HG03175 (cell line): ENCODE data around the gene HSPE1.
"Not testable (repeated sequence)": the region's sequence is repeated elsewhere in the genome, so short reads cannot be mapped to it uniquely, and the experiment has no call there.

Experiments
- ATAC-seq: cut with Tn5 transposase; IDR thresholded peaks from one replicate; pipeline ENCODE4 v1.9.1; 2021; ENCODE audit warnings: mild to moderate bottlenecking, moderate library complexity; ENCODE audit not compliant: unreplicated experiment

HSPE1 gene

DNA sequence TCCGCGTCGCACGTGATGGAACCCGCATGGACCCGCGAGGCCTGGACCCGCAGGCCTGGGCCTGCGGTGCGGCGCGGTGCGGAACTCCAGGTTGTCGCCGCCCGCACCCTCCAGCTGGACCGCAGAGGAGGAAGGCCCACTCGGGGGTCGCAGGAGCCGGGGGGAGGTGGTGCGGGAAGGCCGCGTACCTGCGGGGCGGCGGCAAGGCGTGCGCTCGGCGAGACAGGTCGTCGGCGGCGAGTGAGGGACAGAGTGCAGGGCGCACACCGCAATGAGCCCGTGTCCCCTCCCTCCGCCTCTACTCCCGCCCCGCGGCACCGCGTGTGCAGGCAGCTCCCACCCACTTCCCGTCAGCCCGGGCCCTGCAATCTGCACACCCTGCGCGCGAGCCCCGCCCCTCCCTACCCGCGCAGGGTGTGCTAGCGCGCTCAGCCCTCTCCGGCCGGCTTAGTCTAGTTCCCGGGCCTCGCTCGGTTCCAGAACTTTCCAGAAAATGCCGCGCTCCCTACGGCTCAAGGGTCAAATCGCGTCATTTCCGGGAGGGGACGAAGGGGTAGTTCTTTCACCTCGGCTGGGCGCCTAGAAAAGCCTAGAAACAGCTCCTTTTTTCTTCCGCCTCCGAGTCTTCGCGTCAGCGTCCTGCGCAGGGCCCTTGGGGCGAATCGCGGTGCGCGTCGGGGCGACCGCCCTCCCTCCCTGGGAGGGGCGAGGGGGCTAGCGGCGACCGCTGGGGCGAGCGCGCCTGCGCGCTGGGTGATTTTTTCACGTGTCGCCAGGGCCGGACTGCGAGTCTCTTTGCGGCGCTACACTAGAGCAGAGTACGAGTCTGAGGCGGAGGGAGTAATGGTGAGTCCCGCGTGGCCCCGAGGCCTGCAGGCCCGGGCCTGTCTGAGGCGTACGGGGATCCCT is at the start of gene HSPE1, which contains the start of gene HSPD1:
Gene HSPE1, plus strand, starts transcription at position 786 of the 909 bp plus-strand sequence. Its CDS starts 58 bp downstream, at position 844.
Gene HSPD1, minus strand, starts transcription at position 247 of the 909 bp plus-strand sequence. CDS start 992 bp downstream, outside the sequence.
- ATAC-seq, result peak; percentile 83

DNA sequence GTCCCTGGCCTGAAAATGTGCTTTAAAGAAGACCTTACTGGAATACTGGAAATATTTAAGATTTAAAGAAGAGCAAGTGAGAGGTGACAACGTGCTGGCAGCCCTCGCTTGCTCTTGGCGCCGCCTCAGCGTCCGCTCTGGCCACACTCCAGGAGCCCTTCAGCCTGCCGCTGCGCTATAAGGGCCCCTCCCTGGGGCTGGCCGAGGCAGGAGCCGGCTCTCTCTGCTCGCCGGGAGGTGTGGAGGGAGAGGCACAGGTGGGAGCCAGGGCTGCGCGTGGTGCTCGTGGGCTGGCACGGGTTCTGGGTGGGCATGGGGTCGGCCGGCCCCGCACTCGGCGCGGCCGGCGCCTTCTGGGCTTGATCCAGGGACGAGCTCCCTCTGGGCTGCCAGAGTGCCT is 49.7 kb upstream of the HSPE1 start:
- no peak for ATAC-seq

DNA sequence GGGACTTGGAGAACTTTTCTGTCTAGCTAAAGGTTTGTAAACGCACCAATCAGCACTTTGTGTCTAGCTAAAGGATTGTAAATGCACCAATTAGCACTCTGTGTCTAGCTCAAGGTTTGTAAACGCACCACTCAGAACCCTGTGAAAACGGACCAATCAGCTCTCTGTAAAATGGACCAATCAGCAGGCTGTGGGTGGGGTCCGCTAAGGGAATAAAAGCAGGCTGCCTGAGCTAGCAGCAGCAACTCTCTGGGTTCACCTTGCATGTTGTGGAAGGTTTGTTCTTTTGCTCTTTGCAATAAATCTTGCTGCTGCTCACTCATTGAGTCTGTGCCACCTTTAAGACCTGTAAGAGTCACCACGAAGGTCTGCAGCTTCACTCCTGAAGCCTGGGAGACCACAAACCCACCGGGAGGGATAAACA is 49.2 kb upstream of the HSPE1 start:
- not testable (repeated sequence) for ATAC-seq

DNA sequence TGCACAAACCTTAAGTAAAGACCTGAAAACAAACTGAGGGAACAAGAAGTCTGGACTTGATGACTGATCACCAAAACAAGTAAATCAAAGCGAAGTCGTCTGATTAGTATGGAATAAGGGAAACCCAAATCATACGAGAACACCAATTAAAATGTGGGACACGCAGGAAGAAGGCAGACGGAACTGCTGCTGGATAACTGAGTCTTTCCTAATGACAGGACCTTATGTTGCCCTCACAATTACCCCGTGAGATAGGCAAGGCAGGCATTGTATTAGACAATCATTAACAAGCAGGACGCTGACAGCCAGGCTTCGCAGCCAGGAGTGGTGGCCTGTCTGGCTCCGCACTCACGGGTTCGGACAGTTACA is 47.4 kb upstream of the HSPE1 start:
- no peak for ATAC-seq

DNA sequence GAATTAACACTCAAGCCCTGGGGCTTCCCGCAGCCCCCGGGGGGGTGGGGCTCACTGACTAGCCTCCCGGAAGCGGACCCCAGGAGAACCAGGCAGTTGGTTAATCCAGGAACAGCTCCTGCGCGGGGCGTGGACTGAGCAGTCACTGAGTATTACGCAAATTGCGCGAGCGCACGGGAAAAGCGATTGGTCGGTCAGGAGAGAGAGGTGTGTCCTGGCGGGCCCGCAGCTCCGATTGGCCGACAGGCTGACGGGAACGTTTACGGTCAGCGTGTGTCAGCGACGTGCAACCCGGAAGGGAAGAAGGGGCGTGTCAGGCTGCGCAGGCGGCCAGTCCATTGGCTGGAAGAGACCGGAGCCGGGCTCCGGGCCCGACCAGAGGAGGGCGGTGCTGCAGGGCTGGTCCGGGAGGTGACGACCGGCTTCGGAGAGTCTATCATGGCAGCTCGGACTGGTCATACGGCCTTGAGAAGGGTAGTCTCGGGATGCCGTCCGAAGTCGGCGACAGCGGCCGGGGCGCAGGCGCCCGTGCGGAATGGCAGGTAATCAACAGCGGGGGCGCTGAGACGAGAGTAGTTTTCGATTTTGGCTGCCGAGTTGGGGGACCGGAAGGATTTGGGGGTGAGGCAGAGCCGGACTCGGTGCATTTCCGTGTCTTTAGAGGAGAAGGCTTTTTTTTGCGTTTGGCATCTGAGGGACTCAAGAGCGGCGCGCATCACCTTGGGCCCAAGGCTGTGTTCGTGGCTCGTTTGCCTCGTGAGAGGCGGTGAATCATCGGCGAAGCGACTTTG is 46.9 kb upstream of the HSPE1 start, which contains the start of gene COQ10B:
Gene COQ10B, plus strand, starts transcription at position 430 of the 791 bp plus-strand sequence. Its CDS starts 9 bp downstream, at position 439.
- ATAC-seq, result peak; percentile 91

DNA sequence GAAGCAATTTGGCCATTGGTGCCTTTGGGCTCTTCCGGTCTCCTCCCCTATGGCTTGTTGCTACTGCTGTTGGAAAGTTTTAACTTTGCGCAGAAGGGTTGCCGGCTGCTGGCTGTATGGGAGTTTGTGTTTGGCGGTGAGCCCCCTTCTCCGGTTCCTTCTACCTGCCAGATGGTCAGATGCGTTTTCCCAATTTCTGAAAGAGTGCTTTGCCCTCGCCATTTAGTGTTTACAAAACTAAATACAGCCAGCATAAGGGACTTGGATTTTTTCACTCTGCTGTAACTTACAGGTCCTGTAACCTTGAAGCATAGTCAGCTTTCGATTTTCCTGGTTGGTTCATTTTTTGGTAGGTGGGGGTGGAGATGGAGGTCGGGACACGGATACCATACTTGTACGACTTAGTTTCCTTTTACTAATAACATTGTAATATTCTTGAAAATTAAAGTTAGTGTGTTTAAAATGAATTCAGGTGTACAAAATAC is 46.2 kb upstream of the HSPE1 start:
- peak; percentile 34 for ATAC-seq

DNA sequence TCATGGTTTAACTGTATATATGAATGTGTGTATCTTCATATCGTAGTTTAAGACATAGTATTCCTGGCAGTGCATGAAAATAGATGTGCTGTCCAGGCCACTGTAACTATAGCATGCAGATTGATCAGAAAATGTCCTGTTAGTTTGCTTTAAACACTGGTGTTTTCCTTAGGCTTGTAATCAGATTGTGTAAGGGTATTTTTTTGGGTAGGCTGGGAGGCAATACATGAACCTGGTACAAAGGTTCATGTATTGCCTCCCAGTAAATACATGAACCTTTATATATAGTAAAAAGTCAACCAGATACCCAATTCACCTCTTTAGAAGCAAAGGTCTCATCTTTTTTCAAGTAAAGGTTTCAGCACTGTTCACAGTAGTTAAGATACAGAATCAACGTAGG is 45.3 kb upstream of the HSPE1 start:
- ATAC-seq, result no peak

DNA sequence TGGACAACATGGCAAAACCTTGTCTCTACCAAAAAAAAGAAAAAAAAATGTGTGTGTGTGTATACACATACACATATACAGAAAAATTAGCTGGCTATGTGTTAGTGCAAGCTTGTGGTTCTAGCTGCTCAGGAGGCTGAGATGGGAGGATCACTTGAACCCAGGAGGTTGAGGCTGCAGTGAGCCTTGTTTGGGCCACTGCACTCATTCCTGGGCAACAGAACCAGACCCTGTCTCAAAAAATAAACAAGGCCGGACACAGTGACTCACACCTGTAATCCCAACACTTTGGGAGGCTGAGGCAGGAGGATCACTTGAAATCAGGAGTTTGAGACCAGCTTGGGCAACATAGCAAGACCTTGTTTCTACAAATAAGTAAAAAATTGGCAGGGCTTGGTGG is 44.8 kb upstream of the HSPE1 start:
- ATAC-seq, result no peak

DNA sequence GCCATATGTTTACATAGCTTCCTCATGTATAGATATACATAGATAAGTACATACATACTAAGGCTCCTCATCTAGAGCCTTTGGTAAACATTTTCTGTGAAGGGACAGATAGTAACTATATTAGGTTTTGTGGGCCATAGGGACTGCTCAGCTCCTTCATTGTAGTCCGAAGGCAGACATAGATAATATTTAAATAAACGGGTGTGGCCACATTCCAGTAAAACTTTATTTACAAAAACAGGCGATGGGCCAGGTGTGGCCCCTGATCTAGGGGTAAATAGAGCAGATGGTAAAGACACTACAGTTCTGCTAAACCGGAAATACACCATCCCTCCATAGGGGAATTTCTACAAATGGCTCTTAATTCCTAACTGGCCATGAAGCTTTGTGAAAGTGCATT is 39.5 kb upstream of the HSPE1 start:
- ATAC-seq, result no peak

DNA sequence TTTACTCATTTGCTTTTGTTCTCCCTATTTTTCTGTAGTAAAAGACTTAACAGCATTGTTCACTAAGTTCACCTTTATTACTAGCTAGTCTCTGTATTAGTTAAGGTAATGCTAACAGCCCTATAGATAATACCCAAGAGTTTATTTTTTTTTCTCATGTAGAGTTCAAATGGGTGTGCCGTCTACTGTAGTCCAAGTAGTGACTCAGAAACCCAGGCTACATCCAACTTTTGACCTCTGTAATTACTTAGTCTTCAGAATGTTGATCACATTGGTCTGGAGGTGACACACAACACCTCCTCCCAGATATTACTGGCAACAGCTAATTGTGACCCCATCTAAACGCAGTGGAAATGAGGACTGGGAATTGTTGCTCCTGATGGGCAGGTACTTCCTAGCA is 39.1 kb upstream of the HSPE1 start:
- ATAC-seq, result no peak

DNA sequence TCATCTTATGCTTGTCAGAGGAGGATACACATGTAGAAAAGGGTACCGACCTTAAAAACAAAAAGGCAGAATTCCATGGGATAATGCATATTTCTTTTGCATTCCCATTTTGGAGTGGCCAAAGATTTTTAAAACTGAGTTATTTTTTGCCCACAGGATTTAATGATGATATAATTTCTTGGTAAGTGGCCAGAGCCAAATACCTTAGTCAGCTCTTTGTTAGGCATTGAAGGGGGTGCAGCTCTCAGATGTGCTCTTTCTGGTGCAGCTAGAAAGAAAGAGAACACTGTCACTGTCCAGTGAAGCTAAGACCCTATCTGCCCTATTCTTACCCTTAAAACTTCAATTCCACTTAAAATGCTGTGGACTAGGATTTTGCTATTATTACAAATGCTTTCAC is 36.0 kb upstream of the HSPE1 start:
- no peak for ATAC-seq

DNA sequence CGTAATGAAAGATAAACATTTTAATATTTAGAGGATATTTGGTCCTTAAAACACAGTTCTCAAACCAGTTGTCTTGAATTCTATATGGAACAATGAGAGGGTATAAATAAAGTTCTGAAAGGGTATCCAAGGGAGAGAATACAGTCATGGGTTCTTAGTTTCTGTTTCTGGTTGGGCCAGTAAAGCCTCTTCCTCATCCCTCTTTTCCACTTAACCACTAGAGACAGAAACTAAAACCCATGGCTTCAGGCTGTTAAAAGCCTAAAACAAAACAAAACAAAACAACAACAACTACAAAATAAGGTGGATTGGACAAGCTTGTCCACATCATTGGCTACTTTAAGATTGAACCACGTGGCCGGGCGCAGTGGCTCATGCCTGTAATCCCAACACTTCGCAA is 28.0 kb upstream of the HSPE1 start:
- no peak for ATAC-seq

DNA sequence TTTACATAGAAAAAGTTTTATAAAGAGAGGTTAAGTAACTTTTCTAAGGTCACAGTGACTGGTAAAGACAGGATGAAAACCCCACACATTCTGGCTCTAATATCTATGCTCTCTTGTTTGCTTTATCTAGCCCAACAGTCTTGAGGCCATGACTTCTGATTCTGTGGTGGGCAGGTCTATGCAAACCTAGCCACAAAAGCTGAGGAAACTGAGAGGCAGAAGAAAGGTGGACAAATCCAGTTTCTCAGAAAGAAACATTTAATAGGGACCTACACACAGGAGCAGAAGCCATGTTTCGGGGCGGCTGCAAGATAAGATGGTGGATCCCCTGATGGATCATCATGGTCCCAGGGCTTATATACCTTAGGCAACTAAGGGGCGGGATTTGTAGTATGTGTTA is 22.4 kb upstream of the HSPE1 start:
- no peak for ATAC-seq

DNA sequence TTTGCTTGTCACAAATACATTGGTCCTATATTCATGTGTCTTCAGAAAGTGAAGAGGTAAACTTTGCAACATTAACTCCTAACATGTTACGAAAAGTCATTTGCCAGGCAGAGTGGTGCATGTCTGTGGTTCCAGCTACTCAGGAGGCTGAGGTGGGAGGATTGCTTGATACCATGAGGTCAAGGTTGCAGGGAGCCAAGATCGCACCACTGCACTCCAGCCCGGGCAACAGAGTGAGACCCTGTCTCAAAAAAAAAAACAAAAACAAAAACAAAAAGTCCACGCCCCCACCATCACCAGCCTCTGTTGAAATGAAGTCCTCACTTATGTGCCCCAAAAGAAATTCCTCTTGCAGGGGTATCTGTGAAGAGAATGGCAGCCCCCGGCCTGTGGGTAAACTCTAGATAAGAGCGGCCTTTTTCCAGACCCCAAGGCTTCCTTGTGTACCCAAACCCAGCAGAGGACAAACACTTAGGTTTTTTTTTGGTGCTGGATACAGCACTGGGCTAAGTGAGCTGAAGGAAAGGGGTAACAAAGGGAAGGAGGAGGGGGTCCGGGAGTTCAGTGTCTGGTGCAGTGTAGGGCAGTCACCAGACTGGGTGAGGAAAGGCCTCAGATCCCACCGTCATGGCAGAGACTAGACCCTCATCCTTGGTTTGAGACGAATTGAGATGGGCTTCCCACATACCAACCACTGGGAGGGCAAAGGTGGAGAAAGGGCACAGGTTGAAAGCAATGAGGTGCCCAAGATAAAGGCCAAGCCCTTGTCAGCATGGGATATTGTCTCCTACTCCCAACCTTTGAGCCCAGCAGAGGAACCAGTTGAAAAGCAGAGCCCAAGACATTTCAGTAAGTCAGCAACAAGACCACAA is 19.8 kb upstream of the HSPE1 start:
- no peak for ATAC-seq

DNA sequence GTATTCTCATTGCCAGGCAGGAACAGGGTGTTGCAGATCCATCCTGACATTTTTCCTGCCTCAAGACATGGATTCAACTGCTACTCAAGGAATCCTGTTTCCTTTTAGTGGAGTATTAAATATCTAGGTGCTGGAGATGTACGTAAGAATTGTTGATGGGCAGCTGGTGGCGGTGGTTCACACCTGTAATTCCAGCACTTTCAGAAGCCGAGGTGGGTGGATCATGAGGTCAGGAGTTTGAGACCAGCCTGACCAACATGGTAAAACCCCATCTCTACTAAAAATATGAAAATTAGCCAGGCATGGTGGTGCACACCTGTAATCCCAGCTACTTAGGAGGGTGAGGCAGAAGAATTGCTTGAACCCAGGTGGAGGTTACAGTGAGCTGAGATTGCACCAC is 15.9 kb upstream of the HSPE1 start:
- ATAC-seq, result not testable (repeated sequence)

DNA sequence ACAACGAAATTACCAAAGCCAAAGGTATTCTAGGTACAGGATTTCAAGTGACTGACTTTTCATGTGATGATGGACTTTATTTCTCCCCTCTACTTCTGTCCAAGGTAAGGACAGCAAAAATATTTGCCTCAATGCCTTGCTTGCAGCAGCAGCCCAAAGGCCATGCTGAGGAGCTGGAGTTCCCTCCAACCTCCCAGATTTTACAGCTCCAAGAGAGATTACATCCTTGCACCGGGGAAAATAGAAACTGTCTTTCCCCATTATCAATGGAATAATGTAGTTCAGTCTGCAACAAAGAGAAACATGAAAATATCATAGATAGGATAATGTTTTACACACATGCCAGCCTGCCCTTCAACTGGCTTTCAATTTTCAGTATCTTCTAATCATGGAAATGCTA is 14.0 kb upstream of the HSPE1 start:
- no peak for ATAC-seq

DNA sequence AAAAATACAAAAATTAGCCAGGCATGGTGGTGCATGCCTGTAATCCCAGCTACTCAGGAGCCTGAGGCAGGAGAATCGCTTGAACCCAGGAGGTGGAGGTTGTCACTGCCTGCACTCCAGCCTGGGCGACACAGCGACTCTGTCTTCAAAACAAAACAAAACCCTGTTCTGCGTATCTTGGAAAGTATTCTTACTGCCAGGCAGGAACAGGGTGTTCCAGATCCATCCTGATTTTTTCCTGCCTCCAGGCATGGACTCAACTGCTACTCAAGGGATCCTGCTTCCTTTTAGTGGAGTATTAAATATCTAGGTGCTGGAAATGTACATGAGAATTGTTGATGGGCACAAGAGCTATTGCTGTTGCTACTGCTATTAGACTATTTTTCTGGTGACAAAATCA is 12.8 kb upstream of the HSPE1 start:
- ATAC-seq, result no peak

DNA sequence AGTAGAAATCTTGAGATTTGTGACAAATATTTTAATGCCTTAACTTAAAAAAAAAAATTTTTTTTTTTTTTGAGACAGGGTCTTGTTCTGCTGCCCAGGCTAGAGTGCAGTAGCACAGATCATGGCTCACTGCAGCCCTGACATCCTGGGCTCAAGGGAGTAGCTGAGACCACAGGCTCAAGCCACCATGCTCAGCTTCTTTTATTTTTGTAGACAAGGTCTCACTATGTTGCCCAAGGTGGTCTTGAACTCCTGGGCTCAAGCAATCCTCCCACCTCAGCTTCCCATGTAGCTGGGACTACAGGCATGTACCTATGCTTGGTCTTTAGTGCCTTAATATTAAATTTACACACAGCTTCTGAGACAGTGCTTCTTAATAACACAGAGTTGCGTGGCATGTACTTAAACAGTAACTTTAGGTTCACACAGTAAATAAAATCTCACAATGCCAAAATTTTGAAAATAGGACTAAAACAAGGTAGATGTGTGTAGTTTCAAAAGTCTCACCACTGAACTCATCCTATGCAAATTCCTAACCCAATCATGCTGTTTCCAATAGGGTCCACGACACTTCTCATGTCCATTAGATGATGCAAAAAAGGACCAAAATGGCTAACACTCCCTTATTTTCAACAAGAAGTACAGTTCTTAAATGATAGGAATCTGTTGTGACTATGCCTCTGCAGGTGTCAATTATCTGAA is 4.6 kb upstream of the HSPE1 start:
- no peak for ATAC-seq

DNA sequence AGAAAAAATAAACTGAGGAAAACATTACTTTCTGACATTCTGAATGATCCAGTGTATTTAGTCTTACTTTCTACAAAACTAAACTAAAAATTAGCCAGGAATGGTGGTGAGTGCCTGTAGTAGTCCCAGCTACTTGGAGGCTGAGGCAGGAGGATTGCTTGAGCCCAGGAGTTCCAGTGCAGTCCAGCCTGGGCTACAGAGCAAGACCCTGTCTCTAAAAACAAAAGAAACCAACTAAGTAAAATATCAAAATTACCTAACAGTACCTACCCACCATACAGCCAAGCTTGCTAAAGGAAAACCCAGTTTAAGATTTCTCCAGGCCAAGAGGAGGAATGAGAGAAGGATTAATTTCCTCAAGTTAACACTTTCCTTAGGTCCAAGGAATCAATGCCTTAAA is 3.5 kb upstream of the HSPE1 start:
- ATAC-seq, result no peak

DNA sequence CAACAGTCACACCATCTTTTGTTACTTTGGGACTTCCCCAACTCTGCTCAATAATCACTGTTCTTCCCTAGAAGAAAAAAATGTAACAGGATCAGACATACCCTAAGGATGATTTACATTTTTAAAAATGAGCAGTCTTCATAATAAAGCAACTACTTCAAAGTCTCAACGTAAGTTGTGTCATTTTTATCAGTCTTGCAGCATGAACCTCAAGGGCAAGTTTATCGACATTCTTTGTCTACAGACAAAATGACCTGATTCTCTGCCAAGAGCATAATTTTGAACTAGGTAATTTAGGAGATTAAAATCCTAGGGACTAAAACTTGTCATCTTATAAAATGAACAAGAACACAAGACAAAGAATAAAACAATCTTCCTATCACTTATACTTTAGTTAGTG is 2.9 kb upstream of the HSPE1 start:
- no peak for ATAC-seq
